KMS-11 (cell line): Measurements from ENCODE around the gene KDELR3.

Experiments
- H2AFZ ChIP-seq: fragments of 200-600 bp; sonication (generic); 2 replicates; pipeline ENCODE4 v1.6.1; 2016; ENCODE audit warnings: antibody characterized with exemption, mixed run types, low read depth
- H3K27ac ChIP-seq: fragments of 200-600 bp; sonication (generic); 2 replicates; pipeline ENCODE4 v1.6.1; 2016; ENCODE audit warnings: mild to moderate bottlenecking, mixed run types
- H3K27me3 ChIP-seq: fragments of 200-600 bp; sonication (generic); 2 replicates; pipeline ENCODE4 v1.6.1; 2017; ENCODE audit warnings: mild to moderate bottlenecking, low read depth, mixed run types, moderate library complexity; ENCODE audit not compliant: insufficient read depth
- H3K36me3 ChIP-seq: fragments of 200-600 bp; sonication (generic); 2 replicates; pipeline ENCODE4 v1.6.1; 2017; ENCODE audit warnings: mild to moderate bottlenecking, mixed run types; ENCODE audit not compliant: insufficient read depth
- H3K4me1 ChIP-seq: fragments of 200-600 bp; sonication (generic); 2 replicates; pipeline ENCODE4 v1.6.1; 2016; ENCODE audit warnings: mild to moderate bottlenecking, low read depth, mixed run types; ENCODE audit not compliant: poor library complexity, severe bottlenecking
- H3K4me2 ChIP-seq: fragments of 200-600 bp; sonication (generic); 2 replicates; pipeline ENCODE4 v1.7.0; 2016; ENCODE audit warnings: mild to moderate bottlenecking, mixed run types
- H3K4me3 ChIP-seq: fragments of 200-600 bp; sonication (generic); IDR thresholded peaks from 2 replicates; pipeline ENCODE4 v1.6.1; 2017; ENCODE audit warnings: low read depth, low read length, mixed read lengths; ENCODE audit not compliant: insufficient read depth
- H3K79me2 ChIP-seq: fragments of 200-600 bp; sonication (generic); 2 replicates; pipeline ENCODE4 v1.6.1; 2016; ENCODE audit warnings: low read depth, mixed run types; ENCODE audit not compliant: insufficient read depth
- H3K9ac ChIP-seq: fragments of 200-600 bp; sonication (generic); 2 replicates; pipeline ENCODE4 v1.6.1; 2016; ENCODE audit warnings: mild to moderate bottlenecking, mixed run types
- H4K20me1 ChIP-seq: fragments of 200-600 bp; sonication (generic); 2 replicates; pipeline ENCODE4 v1.6.1; 2016; ENCODE audit warnings: mild to moderate bottlenecking, mixed run types; ENCODE audit not compliant: insufficient read depth
- CTCF ChIP-seq: fragments of 200-600 bp; sonication (generic); conservative IDR thresholded peaks from 2 replicates; pipeline ENCODE4 v1.6.1; 2017; ENCODE audit warnings: low read depth, mild to moderate bottlenecking, antibody characterized with exemption, low read length, moderate library complexity, mixed read lengths

KDELR3 gene

GRCh38 chr22:38504731-38505540 is 37.0 kb downstream of the KDELR3 start:
- H3K4me3 ChIP-seq, result peak overlapping the region; percentile 46
- H4K20me1 ChIP-seq, result peaks cover 34% of the 10 kb centered on the region
- H2AFZ ChIP-seq, result no peak overlapping the region
- peak overlapping the region; percentile 94 for H3K4me2 ChIP-seq
- TF ChIP-seq CTCF, result no peak
- H3K79me2 ChIP-seq, result peaks cover 57% of the 10 kb centered on the region
- peaks cover 5% of the 10 kb centered on the region; the same call in 1 of the 2 replicates for H3K36me3 ChIP-seq
- H3K9ac ChIP-seq, result peak overlapping the region; percentile 100
- H3K27ac ChIP-seq, result peak overlapping the region; percentile 99
- no peaks in the 10 kb centered on the region for H3K27me3 ChIP-seq
- peaks cover 33% of the 10 kb centered on the region for H3K4me1 ChIP-seq

- Histone ChIP-seq H3K9ac (peak overlapping the region; percentile 100), H3K36me3 (no peaks in the 10 kb centered on the region; the same call in 1 of the 2 replicates), H3K27me3 (no peaks in the 10 kb centered on the region), H2AFZ (peak overlapping the region; percentile 56), H3K4me3 (no peak overlapping the region), H3K4me1 (peaks cover 31% of the 10 kb centered on the region), H4K20me1 (peaks cover 34% of the 10 kb centered on the region), H3K79me2 (peaks cover 50% of the 10 kb centered on the region), H3K27ac (peak overlapping the region; percentile 99), H3K4me2 (peak overlapping the region; percentile 94)
- no peak for TF ChIP-seq CTCF
These were observed 37.7 kb downstream of the KDELR3 start for GRCh38 chr22:38505541-38506117.

GRCh38 chr22:38506118-38506962 is 38.4 kb downstream of the KDELR3 start, which contains the start of gene DDX17:
Gene DDX17 (minus strand): TSS chr22:38506311.
- H3K4me1 ChIP-seq, result peaks cover 31% of the 10 kb centered on the region
- H2AFZ ChIP-seq, result peak within 1 kb of the TSS; percentile 96
- no peaks in the 10 kb centered on the region for H3K27me3 ChIP-seq
- peak within 1 kb of the TSS; percentile 100 for H3K9ac ChIP-seq
- H3K27ac ChIP-seq, result peak within 1 kb of the TSS; percentile 99
- H3K4me3 ChIP-seq, result peak within 1 kb of the TSS; percentile 46
- peaks cover 43% of the 10 kb centered on the region for H3K79me2 ChIP-seq
- peak within 1 kb of the TSS; percentile 94 for H3K4me2 ChIP-seq
- TF ChIP-seq CTCF, result no peak
- peaks cover 32% of the 10 kb centered on the region for H4K20me1 ChIP-seq
- H3K36me3 ChIP-seq, result no peaks in the 10 kb centered on the region; the same call in 1 of the 2 replicates

- no peak for TF ChIP-seq CTCF
- Histone ChIP-seq H3K36me3 (no peaks in the 10 kb centered on the region), H3K27me3 (no peaks in the 10 kb centered on the region), H2AFZ (no peak overlapping the region), H3K9ac (no peak overlapping the region), H3K79me2 (peaks cover 2% of the 10 kb centered on the region; the same call in 1 of the 2 replicates), H3K27ac (no peak overlapping the region), H3K4me1 (peaks cover 15% of the 10 kb centered on the region), H4K20me1 (no peaks in the 10 kb centered on the region), H3K4me3 (no peak overlapping the region), H3K4me2 (no peak overlapping the region)
These were observed 42.6 kb downstream of the KDELR3 start for GRCh38 chr22:38510416-38510970.
